HCT116 (cell line): Measurements from ENCODE around the gene ATP6V1E1. TPM values are rescaled to one million over a fixed set of nuclear protein-coding genes. Genes with fewer than 3 reads are reported as not detected.

Source experiments
- ATAC-seq: fragments of 200-7000 bp; cut with Tn5 transposase; 2 replicates; pipeline ENCODE4 v1.9.1; 2020; ENCODE audit warnings: mild to moderate bottlenecking, moderate library complexity
- BruUV-seq: library from RNA; stranded (reverse); fragments of 400-500 nt; replicated peaks from 2 replicates; lab custom pipeline; 2021; lab: Mats Ljungman, UMichigan
- CTCF ChIA-PET: fragments of 300-600 bp; sonication (Branson Sonifier 250); formaldehyde crosslinking; loops from one replicate; lab custom pipeline; 2021; ENCODE audit warnings: antibody characterized with exemption; lab: Charles Lee
- POLR2A ChIA-PET: fragments of 300-600, 350-600 bp; sonication (Branson Sonifier 250); formaldehyde crosslinking; loops from one replicate; lab custom pipeline; 2021; ENCODE audit warnings: antibody characterized with exemption; lab: Charles Lee
- RAD21 ChIA-PET, 2 experiments: fragments of 300-600 bp; sonication (Branson Sonifier 250); formaldehyde crosslinking; loops; one replicate each; lab custom pipeline; 2023; ENCODE audit warnings: low total read pairs in 2 of 2; ENCODE audit not compliant: uncharacterized antibody in 2 of 2, unreplicated experiment in 2 of 2, low non-redundant PET in 1 of 2; lab: Charles Lee
- DNase-seq: peaks from one replicate; pipeline ENCODE4 v3.0.0-alpha.2; 2010; ENCODE audit warnings: low read depth, low spot score
- H2AFZ ChIP-seq: fragments of 200-600 bp; shearing (Covaris generic), sonication (generic); 2 replicates; pipeline ENCODE4 v1.6.1; 2017; ENCODE audit warnings: low read depth, mixed run types, mixed read lengths, antibody characterized with exemption, low read length; ENCODE audit not compliant: poor library complexity, severe bottlenecking
- H3K27ac ChIP-seq: 2 replicates; pipeline ENCODE4 v1.5.1; 2012; ENCODE audit warnings: low read depth, low read length
- H3K27me3 ChIP-seq: fragments of 200-600 bp; sonication (generic); 2 replicates; pipeline ENCODE4 v1.6.1; 2016; ENCODE audit warnings: mixed run types, low read length, mixed read lengths; ENCODE audit not compliant: insufficient read depth
- H3K36me3 ChIP-seq, 2 experiments: fragments of 200-500 bp in 1 of 2; fragments of 200-600 bp in 1 of 2; sonication (Bioruptor generic) in 1 of 2; sonication (generic) in 1 of 2; 2 replicates each; pipeline versions ENCODE4 v1.5.1 to v1.6.1; 2014 to 2016; ENCODE audit warnings: low read length in 2 of 2, inconsistent platforms in 1 of 2, mixed read lengths in 1 of 2, mixed run types in 1 of 2; ENCODE audit not compliant: insufficient read depth in 2 of 2, control insufficient read depth in 1 of 2
- H3K4me1 ChIP-seq, 2 experiments: fragments of 200-600 bp in 1 of 2; sonication (generic) in 1 of 2; 2 replicates each; pipeline versions ENCODE4 v1.5.1 to v1.6.1; 2012 to 2017; ENCODE audit warnings: low read length in 2 of 2, inconsistent platforms in 1 of 2, mild to moderate bottlenecking in 1 of 2, mixed read lengths in 1 of 2, mixed run types in 1 of 2, moderate library complexity in 1 of 2; ENCODE audit not compliant: insufficient read depth in 2 of 2, control insufficient read depth in 1 of 2
- H3K4me2 ChIP-seq: fragments of 200-600 bp; sonication (generic); 2 replicates; pipeline ENCODE4 v1.6.1; 2017; ENCODE audit warnings: mixed run types, low read length, mixed read lengths
- H3K4me3 ChIP-seq, 2 experiments: fragments of 200-600 bp in 1 of 2; sonication (generic) in 1 of 2; replicated peaks in 1 of 2; 2 replicates each; pipeline ENCODE4 v1.5.1; 2011 to 2016; ENCODE audit warnings: low read length in 2 of 2, control low read depth in 1 of 2, low read depth in 1 of 2, mild to moderate bottlenecking in 1 of 2, mixed read lengths in 1 of 2, mixed run types in 1 of 2
- H3K79me2 ChIP-seq: fragments of 200-600 bp; sonication (generic); 2 replicates; pipeline ENCODE4 v1.6.1; 2017; ENCODE audit warnings: mild to moderate bottlenecking, mixed run types, low read length, moderate library complexity, mixed read lengths; ENCODE audit not compliant: insufficient read depth
- H3K9ac ChIP-seq: fragments of 200-600 bp; sonication (generic); 2 replicates; pipeline ENCODE4 v1.6.1; 2016; ENCODE audit warnings: low read length, mixed read lengths
- H3K9me2 ChIP-seq: fragments of 200-600 bp; sonication (generic), shearing (Covaris generic); 2 replicates; pipeline ENCODE4 v1.6.1; 2017; ENCODE audit warnings: mixed run types, mild to moderate bottlenecking, moderate library complexity; ENCODE audit not compliant: insufficient read depth
- H3K9me3 ChIP-seq, 2 experiments: fragments of 200-500 bp in 1 of 2; fragments of 200-600 bp in 1 of 2; sonication (Bioruptor generic) in 1 of 2; sonication (generic) in 1 of 2; 2 replicates each; pipeline ENCODE4 v1.6.1; 2014 to 2017; ENCODE audit warnings: low read length in 2 of 2, mixed read lengths in 2 of 2, inconsistent platforms in 1 of 2, low read depth in 1 of 2, mild to moderate bottlenecking in 1 of 2, mixed run types in 1 of 2, moderate library complexity in 1 of 2; ENCODE audit not compliant: control insufficient read depth in 1 of 2, insufficient read depth in 1 of 2
- H4K20me1 ChIP-seq: fragments of 200-600 bp; sonication (generic), shearing (Covaris generic); 2 replicates; pipeline ENCODE4 v1.6.1; 2017; ENCODE audit warnings: mixed run types, mild to moderate bottlenecking, moderate library complexity; ENCODE audit not compliant: insufficient read depth
- ATF3 ChIP-seq: IDR thresholded peaks from 2 replicates; pipeline ENCODE4 v1.6.1; 2012
- CEBPB ChIP-seq: IDR thresholded peaks from 2 replicates; pipeline ENCODE4 v1.6.1; 2012; ENCODE audit warnings: low read depth
- ELF1 ChIP-seq: IDR thresholded peaks from 2 replicates; pipeline ENCODE4 v1.6.1; 2012; ENCODE audit warnings: low read depth, borderline replicate concordance
- EZH2 ChIP-seq: fragments of 200-600 bp; sonication (generic); IDR thresholded peaks from 2 replicates; pipeline ENCODE4 v1.6.1; 2017; ENCODE audit warnings: antibody characterized with exemption, mixed run types
- EZH2phosphoT487 ChIP-seq: fragments of 200-600 bp; IDR thresholded peaks from 2 replicates; pipeline ENCODE4 v1.6.1; 2018; ENCODE audit warnings: antibody characterized with exemption, borderline replicate concordance
- FOSL1 ChIP-seq: IDR thresholded peaks from 2 replicates; pipeline ENCODE4 v1.6.1; 2012; ENCODE audit warnings: low read depth
- JUND ChIP-seq: IDR thresholded peaks from 2 replicates; pipeline ENCODE4 v1.6.1; 2012
- MAX ChIP-seq: IDR thresholded peaks from 2 replicates; pipeline ENCODE4 v1.6.1; 2012
- POLR2A ChIP-seq: IDR thresholded peaks from 2 replicates; pipeline ENCODE4 v1.7.0; 2011; ENCODE audit warnings: borderline replicate concordance; ENCODE audit not compliant: insufficient read depth, insufficient read length; ENCODE audit errors: extremely low read depth
- POLR2AphosphoS5 ChIP-seq: IDR thresholded peaks from 2 replicates; pipeline ENCODE4 v1.6.1; 2011; ENCODE audit warnings: mild to moderate bottlenecking, low read depth, low read length, moderate library complexity
- RAD21 ChIP-seq: IDR thresholded peaks from 2 replicates; pipeline ENCODE4 v1.6.1; 2012; ENCODE audit warnings: low read depth, mild to moderate bottlenecking
- SIN3A ChIP-seq: IDR thresholded peaks from 2 replicates; pipeline ENCODE4 v1.6.1; 2012; ENCODE audit warnings: low read depth
- SP1 ChIP-seq: IDR thresholded peaks from 2 replicates; pipeline ENCODE4 v1.6.1; 2012; ENCODE audit warnings: low read depth
- SRF ChIP-seq: IDR thresholded peaks from 2 replicates; pipeline ENCODE4 v1.6.1; 2012; ENCODE audit warnings: low read depth
- ZBTB33 ChIP-seq: IDR thresholded peaks from 2 replicates; pipeline ENCODE4 v1.6.1; 2011; ENCODE audit warnings: mild to moderate bottlenecking, low read length, moderate library complexity; ENCODE audit not compliant: insufficient replicate concordance; ENCODE audit errors: extremely low read depth
- intact Hi-C: fragments of 100-400 bp; cut with micrococcal nuclease; formaldehyde crosslinking; loops from 2 replicates; pipeline ENCODE4 v1.10.0; 2022
- total RNA-seq: library from RNA; stranded (reverse); gene quantifications from one replicate; pipeline ENCODE4 v1.2.1, GENCODE V29; 2021; ENCODE audit not compliant: unreplicated experiment
- TF ChIP-seq, protein P1 (sequence below), 3 experiments: fragments of 200-600 bp in 1 of 3; sonication (generic) in 1 of 3; IDR thresholded peaks in 2 of 3; conservative IDR thresholded peaks in 1 of 3; 2 replicates each; pipeline ENCODE4 v1.5.1; 2012 to 2017; ENCODE audit warnings: low read depth in 2 of 3, low read length in 2 of 3, antibody characterized with exemption in 1 of 3, borderline replicate concordance in 1 of 3, control low read depth in 1 of 3, mild to moderate bottlenecking in 1 of 3, mixed read lengths in 1 of 3, mixed run types in 1 of 3, moderate library complexity in 1 of 3; ENCODE audit not compliant: insufficient read depth in 1 of 3

ATP6V1E1 gene
- total RNA-seq, 1 experiment from 2014 or later: 107 TPM

DNA sequence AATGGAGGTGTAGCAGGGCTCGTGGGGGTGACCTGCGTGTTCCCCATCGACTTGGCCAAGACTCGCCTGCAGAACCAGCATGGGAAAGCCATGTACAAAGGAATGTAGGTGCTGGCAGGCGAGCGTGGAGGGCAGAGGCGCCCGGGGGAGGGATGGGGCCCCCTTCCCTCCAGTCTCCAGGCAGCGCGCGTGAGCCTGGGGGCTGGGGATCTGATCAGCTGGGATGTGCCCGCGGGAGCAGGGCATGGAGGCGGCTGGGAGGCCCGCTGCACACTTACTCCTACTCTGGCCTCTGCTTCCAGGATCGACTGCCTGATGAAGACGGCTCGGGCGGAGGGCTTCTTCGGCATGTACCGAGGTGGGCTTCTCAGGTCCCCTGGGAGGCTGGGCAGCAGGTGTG lies 47.5 kb downstream of the ATP6V1E1 start:
- Histone ChIP-seq H3K79me2 (no peaks in the 10 kb centered on the region), H3K9me2 (no peaks in the 10 kb centered on the region), H3K4me3 (no peak overlapping the region), H3K36me3 (no peaks in the 10 kb centered on the region), H3K9ac (no peak overlapping the region), H3K9me3 (no peaks in the 10 kb centered on the region), H3K4me1 (peaks cover 0 to 5% of the 10 kb centered on the region in 2 experiments; a peak in 1 of 4 replicates), H3K4me2 (no peak overlapping the region), H3K27ac (no peak overlapping the region), H4K20me1 (no peaks in the 10 kb centered on the region), H2AFZ (no peak overlapping the region), H3K27me3 (no peaks in the 10 kb centered on the region)
- intact Hi-C loops: no loop called here
- ATAC-seq (no peak), DNase-seq (no peak)
- TF ChIP-seq, protein P1, sequence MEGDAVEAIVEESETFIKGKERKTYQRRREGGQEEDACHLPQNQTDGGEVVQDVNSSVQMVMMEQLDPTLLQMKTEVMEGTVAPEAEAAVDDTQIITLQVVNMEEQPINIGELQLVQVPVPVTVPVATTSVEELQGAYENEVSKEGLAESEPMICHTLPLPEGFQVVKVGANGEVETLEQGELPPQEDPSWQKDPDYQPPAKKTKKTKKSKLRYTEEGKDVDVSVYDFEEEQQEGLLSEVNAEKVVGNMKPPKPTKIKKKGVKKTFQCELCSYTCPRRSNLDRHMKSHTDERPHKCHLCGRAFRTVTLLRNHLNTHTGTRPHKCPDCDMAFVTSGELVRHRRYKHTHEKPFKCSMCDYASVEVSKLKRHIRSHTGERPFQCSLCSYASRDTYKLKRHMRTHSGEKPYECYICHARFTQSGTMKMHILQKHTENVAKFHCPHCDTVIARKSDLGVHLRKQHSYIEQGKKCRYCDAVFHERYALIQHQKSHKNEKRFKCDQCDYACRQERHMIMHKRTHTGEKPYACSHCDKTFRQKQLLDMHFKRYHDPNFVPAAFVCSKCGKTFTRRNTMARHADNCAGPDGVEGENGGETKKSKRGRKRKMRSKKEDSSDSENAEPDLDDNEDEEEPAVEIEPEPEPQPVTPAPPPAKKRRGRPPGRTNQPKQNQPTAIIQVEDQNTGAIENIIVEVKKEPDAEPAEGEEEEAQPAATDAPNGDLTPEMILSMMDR (IDR thresholded peaks at IDR 0.05 in 2 of 3, conservative IDR thresholded peaks at IDR 0.05 in 1 of 3; ENCODE audit: borderline replicate concordance in 1 of 3, insufficient read depth in 1 of 3, low read depth in 2 of 3, low read length in 2 of 3): no peak
- TF ChIP-seq EZH2 (no peak), JUND (no peak), MAX (no peak), SP1 (no peak), ZBTB33 (no peak), ATF3 (no peak), POLR2A (no peak), POLR2AphosphoS5 (no peak), EZH2phosphoT487 (no peak), SIN3A (no peak), ELF1 (no peak), FOSL1 (no peak), SRF (no peak), CEBPB (no peak), RAD21 (no peak)
- BruUV-seq: no TSS peak
- ChIA-PET CTCF (no interaction called here), POLR2A (no interaction called here), RAD21 (no interaction called here)
